ENCODE measurements around the gene CASR. TPM values are rescaled to one million over a fixed set of nuclear protein-coding genes. Genes with fewer than 3 reads are reported as not detected.

Gene CASR
- total and polyA plus RNA-seq, 2 of the 4 experiments (the other 2 are of a cell fraction): not detected

- Histone ChIP-seq H4K91ac (ENCODE audit: insufficient read depth, low read depth, low read length) (no peak overlapping the region), H3K27ac (ENCODE audit: insufficient read depth, low read length) (no peak overlapping the region)
Measured at GRCh38 chr3:122246199-122246598, 62.7 kb downstream of the CASR start.

More at GRCh38 chr3:122246199-122246598, 62.7 kb downstream of the CASR start:
- Histone ChIP-seq H3K36me3 (ENCODE audit: control insufficient read depth, insufficient read depth, low read length) (no peaks in the 10 kb centered on the region), H2BK5ac (ENCODE audit: low read depth, low read length, poor library complexity, severe bottlenecking) (peak overlapping the region; percentile 78), H3K4me1 (ENCODE audit: control insufficient read depth, insufficient read depth, low read length) (peaks cover 10% of the 10 kb centered on the region), H2AK5ac (ENCODE audit: low read depth, low read length) (no peak overlapping the region), H3K23ac (ENCODE audit: low read depth, low read length) (peak overlapping the region; percentile 25), H3K56ac (ENCODE audit: extremely low read depth, insufficient read depth, low read length) (no peak overlapping the region; the same call in 1 of the 2 replicates), H2BK120ac (ENCODE audit: low read depth, low read length) (peak overlapping the region; percentile 81; the same call in 1 of the 2 replicates), H3K4me2 (ENCODE audit: low read depth, low read length) (peak overlapping the region; percentile 95; the same call in 1 of the 2 replicates), H3K9me3 (ENCODE audit: control insufficient read depth, insufficient read depth, low read length) (no peaks in the 10 kb centered on the region), H3K4ac (ENCODE audit: low read depth, low read length) (no peak overlapping the region), H3K4me3 (ENCODE audit: insufficient read depth, low read depth, low read length) (peak overlapping the region; percentile 17; the same call in 1 of the 2 replicates), H4K8ac (ENCODE audit: low read depth in 2 of 2, low read length in 2 of 2) (peak overlapping the region in 1 of 2 experiments; percentile 80; a peak in 1 of 4 replicates), H2BK15ac (ENCODE audit: low read depth, low read length) (0 out of 3 replicates have a peak overlapping the region, but pooled peaks have one; percentile 42), H3K9me1 (ENCODE audit: insufficient read depth, low read length) (peaks cover 7% of the 10 kb centered on the region; the same call in 1 of the 2 replicates), H2BK20ac (ENCODE audit: low read depth, low read length) (peak overlapping the region; percentile 93), H3K27me3 (ENCODE audit: control insufficient read depth, insufficient read depth, low read length) (peaks cover 3% of the 10 kb centered on the region), H3K14ac (replicated peaks; ENCODE audit: low read depth, low read length) (no peak overlapping the region; the same call in 1 of the 2 replicates), H3K9ac (ENCODE audit: low read depth, low read length) (no peak overlapping the region), H4K5ac (ENCODE audit: low read depth, low read length) (no peak overlapping the region; the same call in 1 of the 2 replicates), H2AK9ac (replicated peaks; ENCODE audit: low read depth, low read length, poor library complexity) (no peak overlapping the region), H4K20me1 (ENCODE audit: insufficient read depth, low read length) (no peaks in the 10 kb centered on the region), H3K79me1 (ENCODE audit: low read depth in 1 of 2, low read length in 2 of 2) (no peaks in the 10 kb centered on the region), H3K18ac (ENCODE audit: low read depth, low read length) (peak overlapping the region; percentile 77; the same call in 1 of the 2 replicates), H2AFZ (replicated peaks; ENCODE audit: low read length, poor library complexity) (no peak overlapping the region)
- ChIA-PET CTCF (interaction anchor here (0.6 to 1.7 kb wide), 3 partner anchors 13 to 454 kb away, joined by 3 to 5 read pairs (median 3); no protein-coding TSS in a partner anchor), POLR2A (ENCODE audit: unreplicated experiment) (no interaction called here)
- whole genome bisulfite sequencing, 2 experiments (ENCODE audit: extremely low coverage in 2 of 2, insufficient read length in 1 of 2): no CpG with 5 or more reads among the region's 4 CpGs
- ATAC-seq (ENCODE audit: low read depth) (peak; percentile 38; the same call in 1 of the 2 replicates), DNase-seq (peak; percentile 20)
- no TSS peak for BruUV-seq (replicated peaks)
- dilution Hi-C loops (cut with HindIII; ENCODE audit: low sequenced_read_pairs, unreplicated experiment): no loop called here
- intact Hi-C loops (cut with micrococcal nuclease): no loop called here
- in situ Hi-C loops (cut with MboI; ENCODE audit: low sequenced_read_pairs): no loop called here
- TF ChIP-seq CHD1 (IDR thresholded peaks at IDR 0.05; ENCODE audit: low read depth, low read length): no peak
- TF ChIP-seq FOS (IDR thresholded peaks at IDR 0.05; ENCODE audit: low read depth, low read length): no peak
- no peak for TF ChIP-seq RAD21 (IDR thresholded peaks at IDR 0.05; ENCODE audit: low read length)
- TF ChIP-seq RFX5 (IDR thresholded peaks at IDR 0.05; ENCODE audit: low read depth, low read length): no peak
- no peak for TF ChIP-seq MAZ (IDR thresholded peaks at IDR 0.05; ENCODE audit: borderline replicate concordance, low read depth, low read length)
- TF ChIP-seq CEBPB (IDR thresholded peaks at IDR 0.05; ENCODE audit: low read depth, low read length): no peak
- TF ChIP-seq MXI1 (IDR thresholded peaks at IDR 0.05; ENCODE audit: borderline replicate concordance, low read depth, low read length): no peak

All from IMR-90 (cell line).